HUDEP-2 (cell line): ENCODE data around the gene RBPJ.

Source experiments
- DNase-seq, 76 experiments: peaks; one replicate each; lab custom pipeline; 2025; ENCODE audit not compliant: unreplicated experiment in 76 of 76; lab: John Stamatoyannopoulos, UW

RBPJ gene

DNA sequence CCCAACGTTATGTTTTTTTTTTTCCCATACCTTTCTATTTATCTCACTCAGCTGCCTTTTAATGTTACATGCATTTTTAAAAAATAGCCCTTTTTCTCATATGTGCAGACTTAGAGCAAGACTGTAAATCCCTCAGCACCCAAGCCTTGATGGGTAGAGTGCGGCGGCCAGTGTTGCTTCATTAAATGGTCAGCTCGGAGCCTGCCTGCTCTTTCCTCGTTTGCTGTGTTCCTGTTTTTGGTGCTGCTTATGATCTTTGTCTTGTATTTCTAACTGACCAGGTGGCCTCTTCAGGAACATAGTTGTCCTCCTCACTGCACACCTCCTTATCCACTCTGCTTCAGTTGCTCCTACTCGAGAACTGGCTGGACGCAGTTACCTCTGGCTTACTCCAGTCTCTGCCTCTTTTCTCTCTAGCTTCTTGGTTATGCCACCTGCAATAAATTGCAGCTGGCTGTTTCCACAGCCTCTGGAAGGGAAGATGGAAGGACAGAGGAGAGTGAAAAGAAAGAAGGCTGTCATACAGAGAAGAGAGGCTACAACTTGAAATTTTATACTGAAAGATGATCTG is 10.7 kb downstream of the RBPJ start:
- no peak for DNase-seq

DNA sequence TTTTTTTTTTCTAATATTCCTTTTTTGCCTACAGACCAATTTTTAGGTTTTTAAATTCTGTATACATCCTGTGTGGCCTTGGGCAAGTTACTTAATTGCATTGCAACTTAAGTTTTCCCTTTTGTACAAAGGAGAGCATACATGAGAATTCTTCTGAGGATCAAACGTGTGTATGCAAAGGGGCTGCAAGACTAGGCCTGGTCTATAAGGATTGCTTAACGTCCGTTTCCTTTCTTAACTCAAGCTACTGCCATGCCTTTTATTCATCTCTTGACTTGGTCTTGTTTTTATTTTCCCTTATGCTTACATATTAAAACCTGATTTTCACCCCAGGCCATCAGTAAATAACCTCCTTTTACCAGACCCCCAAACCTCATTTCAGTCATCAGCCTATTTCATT is 13.6 kb downstream of the RBPJ start:
- no peak for DNase-seq

DNA sequence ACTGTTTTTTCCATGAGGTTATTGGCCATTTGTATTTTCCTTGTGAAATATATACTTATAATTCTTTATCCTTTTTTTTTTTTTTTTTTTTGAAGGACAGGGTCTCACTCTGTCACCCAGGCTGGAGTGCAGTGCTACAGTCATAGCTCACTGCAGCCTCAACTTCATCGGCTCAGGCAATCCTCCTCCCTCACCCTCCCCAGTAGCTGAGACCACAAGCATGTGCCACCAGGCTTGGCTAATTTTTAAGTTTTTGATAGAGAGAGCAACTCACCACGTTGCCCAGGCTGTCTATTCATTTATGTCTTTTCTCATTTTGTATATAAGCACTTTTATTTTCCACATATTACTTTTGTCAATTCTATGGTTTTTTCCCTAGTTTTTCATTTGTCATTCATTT is 16.8 kb downstream of the RBPJ start:
- DNase-seq = no peak

DNA sequence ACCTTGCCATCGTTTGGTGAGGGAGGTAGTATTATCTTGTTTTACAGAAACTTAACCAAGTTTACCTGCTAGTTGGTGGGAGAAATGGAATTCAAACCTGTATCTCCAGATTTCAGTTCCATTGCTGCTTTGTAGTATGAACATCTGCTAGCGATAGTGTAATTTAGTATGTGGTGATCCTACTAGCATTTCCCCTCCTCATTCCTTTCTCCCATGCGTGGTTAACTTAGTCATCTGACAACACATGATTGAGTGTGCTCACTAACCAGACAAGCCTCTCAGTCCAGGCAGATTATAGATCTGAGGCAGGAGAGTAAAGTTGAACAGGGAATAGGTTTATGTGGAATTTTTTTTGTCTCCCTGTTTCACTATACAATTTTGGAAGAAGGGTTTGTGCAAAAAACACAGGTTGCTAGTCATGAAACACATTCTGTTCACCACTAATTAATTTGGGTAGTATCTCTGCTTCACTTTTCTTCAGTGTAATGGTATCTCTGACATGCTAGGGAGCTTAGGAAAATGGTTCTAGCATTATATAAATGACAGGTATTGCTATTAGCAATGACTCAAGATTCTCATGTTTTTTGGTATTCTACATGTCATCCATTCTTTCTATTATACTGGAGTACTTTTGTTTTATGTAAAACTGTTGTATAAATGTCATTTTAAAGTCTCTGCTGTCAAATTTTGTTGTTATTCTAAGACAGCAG is 21.7 kb downstream of the RBPJ start:
- DNase-seq = no peak

DNA sequence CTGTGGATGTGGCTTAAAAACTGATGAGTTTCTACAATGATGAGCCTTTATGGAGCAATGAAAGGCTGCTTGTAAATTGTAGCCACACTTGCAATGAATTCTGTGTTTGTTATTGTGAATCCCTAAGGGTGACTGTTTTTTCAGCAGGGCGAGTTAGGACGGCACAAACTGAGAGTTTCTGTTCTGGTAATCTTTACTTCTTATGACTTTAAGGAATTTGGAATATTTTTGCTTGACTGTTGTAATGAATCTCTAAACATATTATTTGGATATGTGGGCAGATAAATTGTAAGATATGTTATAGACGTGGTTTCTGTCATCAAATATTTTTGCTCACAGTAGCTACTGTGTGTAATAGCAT is 22.2 kb downstream of the RBPJ start:
- DNase-seq = no peak

DNA sequence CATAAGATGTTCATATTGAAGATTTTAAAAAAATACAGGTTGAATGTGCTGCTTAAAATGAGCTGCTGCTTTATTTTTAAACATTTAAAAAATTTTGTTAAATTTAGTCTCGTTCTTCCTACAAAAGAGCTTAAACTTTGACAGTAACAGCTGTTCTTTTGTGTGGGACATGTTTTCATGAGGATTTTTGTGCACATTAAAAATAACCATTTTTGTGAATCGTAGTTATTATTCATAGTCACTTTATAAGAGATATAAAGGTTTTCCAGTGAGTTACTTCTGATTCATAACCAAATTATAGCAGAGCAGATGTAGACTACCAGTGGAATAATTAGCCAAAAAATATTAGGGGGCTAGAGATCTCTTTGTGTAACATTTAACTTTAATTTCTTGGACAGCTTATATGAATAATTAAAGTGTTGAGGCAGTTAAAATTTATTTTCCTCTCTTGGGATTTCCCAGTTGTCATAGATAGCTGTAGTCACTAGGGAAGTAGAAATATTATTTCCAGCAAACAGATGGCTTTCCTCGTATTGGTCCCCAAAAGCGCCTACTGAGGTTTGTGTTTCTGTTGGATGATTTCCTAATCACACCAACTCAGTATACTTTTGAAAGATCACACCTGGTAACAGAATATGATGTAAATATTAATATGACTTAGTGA is 24.2 kb downstream of the RBPJ start:
- no peak for DNase-seq

DNA sequence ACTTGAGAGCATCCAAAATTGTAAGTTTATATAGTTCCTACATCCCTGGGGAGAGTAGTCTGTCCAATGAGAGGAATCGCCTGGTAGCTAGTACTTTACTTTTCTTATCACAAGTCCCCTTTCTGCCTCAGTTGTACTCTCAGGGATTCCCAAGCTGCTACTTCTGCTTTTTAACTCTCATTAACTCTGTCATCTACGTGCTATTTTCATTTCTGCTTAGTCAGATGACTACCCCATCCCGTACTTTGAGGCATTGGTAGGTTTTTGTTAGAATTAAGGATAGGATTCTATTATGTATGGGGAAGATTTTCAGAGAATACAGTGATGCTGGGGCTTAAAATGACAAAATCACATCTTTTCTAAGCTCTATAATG is 24.7 kb downstream of the RBPJ start:
- no peak for DNase-seq

DNA sequence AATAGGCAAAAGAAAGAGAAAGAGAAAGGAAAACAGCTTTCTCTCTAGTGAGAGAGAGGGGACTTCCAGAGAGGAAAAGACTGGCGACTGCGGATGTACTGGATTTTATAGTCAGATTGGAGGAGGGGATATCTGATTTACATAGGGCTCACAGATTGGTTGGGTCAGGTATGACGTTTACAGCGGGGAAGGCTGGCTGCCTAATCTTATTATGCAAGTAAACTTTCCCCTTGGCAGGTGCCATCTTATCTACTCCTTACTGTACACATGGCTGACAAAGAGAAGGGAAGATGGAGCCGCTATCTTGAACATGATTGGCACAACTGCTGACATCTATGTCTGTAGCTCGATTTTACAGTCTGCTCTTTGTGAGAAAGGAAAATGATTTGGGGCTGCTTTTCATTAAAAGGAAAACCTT is 25.4 kb downstream of the RBPJ start:
- peak in 4 of 76 experiments; percentile 1 to 4 (median 4) for DNase-seq

DNA sequence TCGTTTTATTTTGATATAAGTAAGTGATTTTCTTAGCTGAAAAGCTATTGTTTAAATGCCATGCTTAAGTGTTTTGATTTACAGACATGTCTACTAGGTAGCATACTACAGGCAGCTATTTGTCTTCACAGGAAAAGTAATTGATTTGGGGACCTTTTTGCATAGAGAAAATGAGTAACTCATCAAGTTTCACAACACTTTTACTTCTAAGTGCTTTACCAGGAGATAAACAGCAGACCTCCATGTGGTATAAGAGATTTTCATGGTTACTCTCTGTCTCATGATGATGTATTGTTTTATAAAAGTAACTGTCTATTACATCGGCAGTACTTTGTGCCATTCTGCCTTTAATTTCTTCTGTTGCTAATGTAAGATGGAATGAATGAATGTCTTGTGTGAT is 28.7 kb downstream of the RBPJ start:
- DNase-seq = no peak

DNA sequence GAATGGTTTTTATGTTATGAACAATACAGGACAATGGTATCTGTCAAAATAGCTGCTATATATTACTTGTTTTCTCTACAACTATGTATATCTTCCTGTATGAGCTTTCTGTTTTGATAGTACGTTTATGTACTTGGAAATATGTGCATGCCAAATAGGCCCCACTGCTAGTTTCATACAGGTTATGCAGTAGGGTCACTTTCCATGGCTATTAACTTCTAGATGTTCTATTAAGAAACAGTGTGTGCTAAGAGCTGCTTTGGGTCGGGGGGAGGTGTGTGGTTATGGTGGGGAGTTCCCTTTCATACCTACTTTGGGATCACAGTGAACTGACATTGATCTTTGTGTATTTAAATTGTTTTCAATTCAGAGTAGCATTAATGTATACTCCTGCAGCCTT is 30.9 kb downstream of the RBPJ start:
- no peak for DNase-seq

DNA sequence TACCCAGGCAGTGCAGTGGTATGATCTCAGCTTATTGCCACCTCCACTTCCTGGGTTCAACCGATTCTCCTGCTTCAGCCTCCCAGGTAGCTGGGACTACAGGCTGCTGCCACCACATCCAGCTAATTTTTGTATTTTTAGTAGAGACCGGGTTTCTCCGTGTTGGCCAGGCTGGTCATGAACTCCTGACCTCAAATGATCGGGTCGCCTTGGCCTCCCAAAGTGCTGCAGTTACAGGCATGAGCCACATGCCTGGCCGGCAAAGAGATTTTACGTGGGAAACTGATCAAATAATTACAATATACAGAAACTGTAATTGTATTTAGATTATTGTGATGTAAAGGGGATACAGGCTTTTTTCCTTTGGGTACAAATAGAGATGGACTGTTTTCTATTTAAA is 33.7 kb downstream of the RBPJ start:
- DNase-seq = no peak

DNA sequence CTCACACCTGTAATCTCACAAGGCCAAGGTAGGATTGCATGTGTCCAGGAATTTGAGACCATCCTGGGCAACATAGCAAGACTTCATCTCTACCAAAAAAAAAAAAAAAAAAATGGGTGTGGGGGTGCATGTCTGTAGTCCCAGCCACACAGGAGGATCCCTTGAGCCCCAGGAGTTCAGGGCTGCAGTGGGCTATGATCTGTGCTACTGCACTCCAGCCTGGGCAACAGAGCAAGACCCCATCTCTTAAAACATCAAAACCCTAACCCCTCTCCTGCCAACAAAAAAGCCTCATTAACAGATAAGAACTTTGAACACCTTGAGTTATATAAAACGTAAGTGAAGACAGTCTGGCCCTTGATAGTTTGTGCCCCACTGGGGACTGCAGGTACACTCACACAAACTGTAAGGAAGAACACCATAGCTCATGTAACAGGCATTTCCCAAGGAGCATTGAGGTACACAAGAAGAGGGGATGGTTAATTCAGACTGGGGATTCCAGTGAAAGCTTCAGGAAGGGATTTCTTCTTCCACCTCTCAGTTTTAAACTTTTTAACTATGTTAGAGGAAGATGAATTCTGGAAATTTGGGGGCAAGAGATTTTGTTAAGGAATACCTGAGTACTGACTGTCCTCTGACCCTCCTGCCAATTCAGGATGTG is 34.7 kb downstream of the RBPJ start:
- DNase-seq = no peak

DNA sequence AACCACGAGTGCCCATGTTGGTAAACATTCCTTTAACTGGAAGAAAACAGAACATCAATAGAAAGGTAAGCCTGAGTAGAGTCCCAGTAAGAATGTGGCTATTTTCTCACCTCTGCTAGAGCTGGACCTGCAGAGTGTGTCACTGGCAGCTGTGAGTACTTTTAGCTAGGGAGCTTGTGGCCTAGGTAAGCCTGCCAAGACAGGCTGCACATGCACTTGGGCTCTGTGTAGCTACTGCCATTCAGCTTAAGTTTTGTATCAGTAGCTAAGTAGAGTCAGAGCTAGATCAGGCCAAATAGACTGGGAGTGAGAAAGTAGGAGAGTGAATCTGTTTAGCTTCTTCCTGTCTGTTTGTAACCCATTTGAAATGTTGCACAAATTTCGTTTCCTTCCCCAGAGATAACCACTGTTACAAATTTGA is 35.3 kb downstream of the RBPJ start:
- peak in 6 of 76 experiments; percentile 0 to 15 (median 6) for DNase-seq

DNA sequence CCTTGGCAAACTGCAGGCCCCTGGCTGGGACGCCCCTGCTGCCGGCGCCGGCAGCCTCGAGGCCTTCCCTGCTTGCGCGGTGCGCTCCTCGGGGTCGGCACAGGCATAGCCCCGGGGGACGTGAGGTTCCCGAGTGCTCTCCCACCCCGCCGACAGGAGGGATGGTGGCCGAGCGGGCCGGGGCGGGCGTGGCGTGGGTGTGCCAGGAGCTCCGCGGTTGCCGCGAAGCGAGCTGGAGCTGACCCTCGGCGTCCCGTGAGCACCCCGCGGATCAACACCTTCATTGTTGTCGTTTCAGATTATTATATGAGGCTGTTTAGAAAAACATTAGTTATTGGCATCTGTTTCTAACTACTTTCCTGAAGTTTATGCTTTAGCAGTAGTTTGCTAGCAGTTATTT is 38.7 kb downstream of the RBPJ start:
- DNase-seq = peak in 1 of 76 experiments; percentile 1

DNA sequence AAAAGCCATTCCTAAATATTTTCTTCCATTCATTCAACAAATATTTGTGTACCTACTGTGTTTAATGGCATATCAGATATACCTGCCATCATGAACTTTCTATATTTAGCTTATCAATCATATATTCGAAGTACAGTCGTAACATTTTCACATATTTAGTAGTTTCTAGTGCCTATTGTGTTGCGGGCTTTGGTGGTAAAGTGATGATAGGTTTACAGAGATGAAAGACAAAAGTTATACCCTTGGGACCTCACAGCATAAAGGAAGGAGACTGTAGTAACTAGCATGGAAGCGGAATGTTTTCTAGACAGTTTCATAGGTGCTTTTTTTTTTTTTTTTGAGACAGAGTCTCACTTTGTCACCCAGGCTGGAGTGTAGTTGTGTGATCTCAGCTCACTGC is 39.5 kb downstream of the RBPJ start:
- DNase-seq = no peak

DNA sequence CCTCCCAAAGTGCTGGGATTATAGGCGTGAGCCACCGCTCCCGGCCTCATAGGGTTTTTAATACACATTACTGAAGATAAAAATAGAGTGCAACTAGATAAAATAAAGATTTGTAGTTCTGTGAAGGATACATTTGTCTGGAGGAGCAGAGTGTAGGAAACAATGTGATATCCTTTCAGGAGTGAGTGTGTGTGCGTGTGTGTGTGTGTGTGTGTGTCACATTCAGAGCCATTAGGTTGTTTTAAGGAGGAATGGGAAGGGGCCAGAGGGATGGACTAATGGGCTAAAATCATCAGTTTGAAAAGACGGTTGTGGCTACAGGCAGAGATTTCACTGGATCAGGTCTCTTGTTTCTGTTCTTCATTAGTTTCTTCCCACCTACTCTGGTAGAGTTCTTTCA is 40.0 kb downstream of the RBPJ start:
- no peak for DNase-seq

DNA sequence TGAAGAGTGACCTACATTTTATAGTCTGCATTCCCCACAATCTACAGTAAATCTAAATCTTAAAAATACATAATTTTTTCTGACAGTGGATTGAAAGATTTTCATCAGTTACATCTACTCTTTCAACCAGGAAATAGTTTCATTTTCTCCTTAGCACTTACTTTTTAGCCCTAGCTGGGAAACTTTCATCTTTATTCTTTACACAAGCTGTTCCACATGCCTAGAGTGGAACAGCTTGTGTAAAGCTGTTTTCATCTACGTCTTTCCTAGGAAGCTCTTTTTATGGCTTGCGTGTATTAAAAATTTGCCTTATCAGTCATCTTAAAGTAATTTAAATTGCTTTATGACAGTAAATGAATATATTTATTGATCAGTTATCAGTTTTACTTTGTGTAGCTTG is 40.5 kb downstream of the RBPJ start:
- DNase-seq = no peak

DNA sequence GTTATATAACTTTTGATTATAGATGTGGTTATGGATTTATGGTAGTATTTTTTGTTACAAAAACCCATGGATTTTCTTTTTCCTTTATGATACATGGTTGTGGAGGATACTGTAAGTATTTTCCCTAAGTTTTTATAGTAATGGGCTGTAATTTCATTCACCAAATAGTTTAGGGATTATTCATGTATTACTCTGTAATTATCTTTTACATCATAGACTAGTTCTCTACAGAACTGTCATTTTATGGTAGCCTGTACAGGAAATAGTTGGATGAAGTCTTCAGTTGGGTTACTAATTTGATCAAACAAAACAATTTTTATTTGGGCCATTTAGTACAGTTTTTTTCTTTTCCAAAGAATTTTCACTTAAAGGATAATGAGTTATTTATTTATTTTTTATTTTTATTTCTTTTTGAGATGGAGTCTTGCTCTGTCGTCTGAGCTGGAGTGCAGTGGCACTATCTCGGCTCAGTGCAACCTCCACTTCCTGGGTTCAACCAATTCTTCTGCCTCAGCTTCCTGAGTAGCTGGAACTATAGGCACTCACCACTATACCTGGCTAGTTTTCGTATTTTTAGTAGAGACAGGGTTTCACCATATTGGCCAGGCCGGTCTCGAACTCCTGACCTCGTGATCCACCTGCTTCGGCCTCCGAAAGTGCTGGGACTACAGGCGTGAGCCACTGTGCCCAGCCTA is 42.1 kb downstream of the RBPJ start:
- DNase-seq = no peak

DNA sequence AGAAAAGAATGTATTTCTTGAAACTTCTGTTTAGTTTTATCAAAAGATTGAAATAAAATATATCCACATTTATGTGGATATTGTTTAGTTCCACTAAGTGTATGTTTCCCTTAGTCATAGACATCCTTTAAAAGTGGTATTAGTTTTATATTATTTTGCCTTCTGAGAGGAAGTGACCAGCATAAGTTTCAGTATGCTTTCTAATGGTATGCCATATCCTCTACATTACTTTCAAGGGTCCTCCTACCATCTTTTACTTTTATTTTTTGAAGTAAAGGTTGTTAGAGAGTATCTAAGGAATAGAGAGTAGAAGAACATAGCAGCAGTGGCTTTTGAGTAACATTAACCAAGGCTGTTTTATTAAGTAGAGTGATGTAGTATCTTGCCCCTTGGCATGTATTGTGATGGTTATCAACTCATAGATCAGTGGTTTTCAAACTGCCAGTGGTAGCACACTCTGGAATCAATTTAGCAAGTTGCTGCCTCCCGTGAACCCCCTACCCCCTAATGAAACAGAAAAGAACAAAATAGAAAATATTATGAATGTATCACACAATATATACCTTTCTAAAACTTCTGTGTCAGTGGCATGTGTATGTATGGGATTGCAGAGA is 44.8 kb downstream of the RBPJ start:
- DNase-seq = peak in 1 of 76 experiments; percentile 8

DNA sequence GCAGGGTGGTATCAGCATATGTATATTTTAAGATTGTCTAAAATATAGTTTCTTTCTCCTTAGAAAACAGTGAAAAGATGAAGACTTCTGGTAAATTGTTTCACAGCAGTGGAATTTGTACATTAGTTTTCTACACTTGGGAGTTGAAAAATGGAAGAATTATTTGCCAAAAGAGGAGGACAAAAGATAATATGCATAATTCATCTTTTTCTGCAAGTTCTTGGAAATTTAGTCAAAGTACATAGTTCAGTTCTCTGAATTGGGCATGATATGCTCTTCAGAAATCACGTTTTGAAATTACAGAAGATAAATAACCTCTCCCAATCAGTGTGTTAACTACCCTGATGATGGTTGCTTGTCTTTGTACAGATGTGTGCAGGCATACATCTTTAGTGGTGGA is 47.0 kb downstream of the RBPJ start:
- DNase-seq = no peak

DNA sequence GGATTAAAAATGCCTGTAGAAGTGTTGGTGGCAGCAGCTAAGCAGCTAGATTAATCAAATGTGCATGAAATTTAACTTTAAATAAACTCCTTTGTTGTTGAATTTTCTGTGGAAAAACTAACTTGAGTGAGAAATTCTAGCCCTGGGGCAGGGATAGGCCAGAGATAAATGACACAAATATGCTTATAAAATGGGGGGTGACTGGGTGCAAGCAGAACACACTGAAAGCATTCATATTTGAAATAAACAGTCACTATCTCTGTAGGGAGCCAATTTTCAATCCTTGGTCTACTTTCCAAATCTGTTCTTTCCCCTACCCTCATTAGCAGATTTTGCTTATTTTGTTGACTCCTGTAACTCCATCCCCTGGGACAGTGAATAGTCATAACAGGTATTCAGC is 47.9 kb downstream of the RBPJ start:
- DNase-seq = no peak
